ENCODE measurements around the gene CFDP1.
A peak's percentile ranks its signal among the peaks of the same experiment; 100 is the strongest.

The CFDP1 gene

GRCh38 chr16:75446416-75446815 lies 13.1 kb upstream of the CFDP1 start (continued):
- TF ChIP-seq ZNF785 (tag by site-specific recombination; IDR thresholded peaks at IDR 0.05) (no peak), ZBTB1 (tag by site-specific recombination; IDR thresholded peaks at IDR 0.05) (no peak), ZNF433 (tag by site-specific recombination; IDR thresholded peaks at IDR 0.05; ENCODE audit: low read depth) (no peak), ZNF830 (tag by site-specific recombination; IDR thresholded peaks at IDR 0.05; ENCODE audit: low read depth) (no peak), ZSCAN23 (tag by site-specific recombination; IDR thresholded peaks at IDR 0.05) (no peak), ZNF366 (tag by site-specific recombination; conservative IDR thresholded peaks at IDR 0.05) (peak; percentile 51), ZNF621 (tag by site-specific recombination; IDR thresholded peaks at IDR 0.05) (no peak), ZIC2 (tag by site-specific recombination; IDR thresholded peaks at IDR 0.05) (no peak), ZNF530 (tag by site-specific recombination; IDR thresholded peaks at IDR 0.05; ENCODE audit: low read depth) (no peak), ZFHX2 (tag by site-specific recombination; conservative IDR thresholded peaks at IDR 0.05) (no peak; the same call in 1 of the 2 replicates), ZNF639 (tag by site-specific recombination; IDR thresholded peaks at IDR 0.05) (0 out of 2 replicates have a peak, but pooled peaks have one; percentile 20), ZNF623 (tag by site-specific recombination; IDR thresholded peaks at IDR 0.05) (no peak), KLF9 (tag by site-specific recombination; IDR thresholded peaks at IDR 0.05; ENCODE audit: low read depth) (no peak), ZSCAN30 (tag by site-specific recombination; IDR thresholded peaks at IDR 0.05) (0 out of 2 replicates have a peak, but pooled peaks have one; percentile 40), HOXD13 (CRISPR knock-in tag; IDR thresholded peaks at IDR 0.05; ENCODE audit: borderline replicate concordance) (no peak), TCF7L2 (IDR thresholded peaks at IDR 0.05; ENCODE audit: borderline replicate concordance, low read depth, low read length) (no peak), ZNF292 (tag by site-specific recombination; IDR thresholded peaks at IDR 0.05; ENCODE audit: borderline replicate concordance, low read depth) (no peak), ZNF311 (tag by site-specific recombination; IDR thresholded peaks at IDR 0.05; ENCODE audit: borderline replicate concordance) (no peak), ZNF837 (tag by site-specific recombination; IDR thresholded peaks at IDR 0.05) (no peak), ZNF544 (tag by site-specific recombination; IDR thresholded peaks at IDR 0.05) (no peak), ZNF791 (tag by site-specific recombination; IDR thresholded peaks at IDR 0.05) (no peak), ZNF792 (tag by site-specific recombination; IDR thresholded peaks at IDR 0.05) (no peak), ZNF121 (tag by site-specific recombination; IDR thresholded peaks at IDR 0.05) (no peak), ZNF629 (tag by site-specific recombination; IDR thresholded peaks at IDR 0.05) (peak; percentile 47), ZNF184 (tag by site-specific recombination; IDR thresholded peaks at IDR 0.05) (no peak), ZNF580 (tag by site-specific recombination; IDR thresholded peaks at IDR 0.05) (no peak), KLF1 (tag by site-specific recombination; IDR thresholded peaks at IDR 0.05) (no peak), ZSCAN18 (tag by site-specific recombination; IDR thresholded peaks at IDR 0.05) (no peak), ZNF76 (tag by site-specific recombination; IDR thresholded peaks at IDR 0.05; ENCODE audit: borderline replicate concordance, low read depth) (no peak)
- TF ChIP-seq, protein P1, sequence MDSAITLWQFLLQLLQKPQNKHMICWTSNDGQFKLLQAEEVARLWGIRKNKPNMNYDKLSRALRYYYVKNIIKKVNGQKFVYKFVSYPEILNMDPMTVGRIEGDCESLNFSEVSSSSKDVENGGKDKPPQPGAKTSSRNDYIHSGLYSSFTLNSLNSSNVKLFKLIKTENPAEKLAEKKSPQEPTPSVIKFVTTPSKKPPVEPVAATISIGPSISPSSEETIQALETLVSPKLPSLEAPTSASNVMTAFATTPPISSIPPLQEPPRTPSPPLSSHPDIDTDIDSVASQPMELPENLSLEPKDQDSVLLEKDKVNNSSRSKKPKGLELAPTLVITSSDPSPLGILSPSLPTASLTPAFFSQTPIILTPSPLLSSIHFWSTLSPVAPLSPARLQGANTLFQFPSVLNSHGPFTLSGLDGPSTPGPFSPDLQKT (IDR thresholded peaks at IDR 0.05; ENCODE audit: borderline replicate concordance, low read depth, low read length), result no peak
- TF ChIP-seq, protein P2, sequence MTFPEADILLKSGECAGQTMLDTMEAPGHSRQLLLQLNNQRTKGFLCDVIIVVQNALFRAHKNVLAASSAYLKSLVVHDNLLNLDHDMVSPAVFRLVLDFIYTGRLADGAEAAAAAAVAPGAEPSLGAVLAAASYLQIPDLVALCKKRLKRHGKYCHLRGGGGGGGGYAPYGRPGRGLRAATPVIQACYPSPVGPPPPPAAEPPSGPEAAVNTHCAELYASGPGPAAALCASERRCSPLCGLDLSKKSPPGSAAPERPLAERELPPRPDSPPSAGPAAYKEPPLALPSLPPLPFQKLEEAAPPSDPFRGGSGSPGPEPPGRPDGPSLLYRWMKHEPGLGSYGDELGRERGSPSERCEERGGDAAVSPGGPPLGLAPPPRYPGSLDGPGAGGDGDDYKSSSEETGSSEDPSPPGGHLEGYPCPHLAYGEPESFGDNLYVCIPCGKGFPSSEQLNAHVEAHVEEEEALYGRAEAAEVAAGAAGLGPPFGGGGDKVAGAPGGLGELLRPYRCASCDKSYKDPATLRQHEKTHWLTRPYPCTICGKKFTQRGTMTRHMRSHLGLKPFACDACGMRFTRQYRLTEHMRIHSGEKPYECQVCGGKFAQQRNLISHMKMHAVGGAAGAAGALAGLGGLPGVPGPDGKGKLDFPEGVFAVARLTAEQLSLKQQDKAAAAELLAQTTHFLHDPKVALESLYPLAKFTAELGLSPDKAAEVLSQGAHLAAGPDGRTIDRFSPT (tag by site-specific recombination; IDR thresholded peaks at IDR 0.05), result peak; percentile 15; the same call in 1 of the 2 replicates
- TF ChIP-seq, protein P3, sequence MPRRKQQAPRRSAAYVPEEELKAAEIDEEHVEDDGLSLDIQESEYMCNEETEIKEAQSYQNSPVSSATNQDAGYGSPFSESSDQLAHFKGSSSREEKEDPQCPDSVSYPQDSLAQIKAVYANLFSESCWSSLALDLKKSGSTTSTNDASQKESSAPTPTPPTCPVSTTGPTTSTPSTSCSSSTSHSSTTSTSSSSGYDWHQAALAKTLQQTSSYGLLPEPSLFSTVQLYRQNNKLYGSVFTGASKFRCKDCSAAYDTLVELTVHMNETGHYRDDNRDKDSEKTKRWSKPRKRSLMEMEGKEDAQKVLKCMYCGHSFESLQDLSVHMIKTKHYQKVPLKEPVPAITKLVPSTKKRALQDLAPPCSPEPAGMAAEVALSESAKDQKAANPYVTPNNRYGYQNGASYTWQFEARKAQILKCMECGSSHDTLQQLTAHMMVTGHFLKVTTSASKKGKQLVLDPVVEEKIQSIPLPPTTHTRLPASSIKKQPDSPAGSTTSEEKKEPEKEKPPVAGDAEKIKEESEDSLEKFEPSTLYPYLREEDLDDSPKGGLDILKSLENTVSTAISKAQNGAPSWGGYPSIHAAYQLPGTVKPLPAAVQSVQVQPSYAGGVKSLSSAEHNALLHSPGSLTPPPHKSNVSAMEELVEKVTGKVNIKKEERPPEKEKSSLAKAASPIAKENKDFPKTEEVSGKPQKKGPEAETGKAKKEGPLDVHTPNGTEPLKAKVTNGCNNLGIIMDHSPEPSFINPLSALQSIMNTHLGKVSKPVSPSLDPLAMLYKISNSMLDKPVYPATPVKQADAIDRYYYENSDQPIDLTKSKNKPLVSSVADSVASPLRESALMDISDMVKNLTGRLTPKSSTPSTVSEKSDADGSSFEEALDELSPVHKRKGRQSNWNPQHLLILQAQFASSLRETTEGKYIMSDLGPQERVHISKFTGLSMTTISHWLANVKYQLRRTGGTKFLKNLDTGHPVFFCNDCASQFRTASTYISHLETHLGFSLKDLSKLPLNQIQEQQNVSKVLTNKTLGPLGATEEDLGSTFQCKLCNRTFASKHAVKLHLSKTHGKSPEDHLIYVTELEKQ (tag by site-specific recombination; IDR thresholded peaks at IDR 0.05; ENCODE audit: borderline replicate concordance), result peak; percentile 70; the same call in 1 of the 2 replicates
